NCI-H2029 (cell line): ENCODE measurements around the gene MEF2D.

Source experiments
- DNase-seq: peaks from one replicate; lab custom pipeline; 2025; lab: John Stamatoyannopoulos, UW

MEF2D gene

DNA sequence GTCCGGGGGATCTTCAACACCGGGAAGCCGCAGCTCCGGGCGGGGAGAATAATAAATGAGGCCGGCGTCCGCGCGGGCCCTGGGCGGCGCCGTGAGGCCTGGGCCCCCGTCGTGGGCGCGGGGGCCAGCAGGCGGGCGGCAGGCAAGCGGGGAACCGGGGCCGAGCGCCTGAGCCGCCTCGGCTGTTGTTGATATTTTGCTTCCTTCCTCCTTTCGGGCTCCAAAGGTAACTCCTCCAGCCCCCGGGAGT, at the start of gene MEF2D:
Gene MEF2D, minus strand, starts transcription at position 233 of the 250 bp plus-strand sequence. CDS start 17,483 bp downstream, outside the sequence.
- DNase-seq: no peak

DNA sequence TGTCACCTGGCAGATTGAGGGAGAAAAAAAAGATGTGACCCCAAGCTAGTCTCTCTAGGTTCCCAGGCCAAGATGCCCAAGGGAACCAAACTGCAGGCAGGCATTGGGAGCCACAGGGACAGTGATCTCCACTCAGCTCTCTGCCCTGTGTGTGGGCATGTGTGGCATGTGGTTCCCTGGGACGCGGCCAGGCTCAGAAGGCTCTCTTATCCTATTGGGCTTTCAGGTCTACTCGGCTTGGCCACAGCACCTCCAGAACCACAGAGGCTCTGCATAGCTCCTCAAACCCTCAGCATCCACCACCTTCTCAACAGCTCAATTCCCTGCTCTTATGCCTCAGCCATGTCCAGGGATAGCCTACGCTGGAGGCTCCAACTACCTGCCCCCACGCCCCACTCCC, 49.8 kb upstream of the MEF2D start:
- DNase-seq: no peak

DNA sequence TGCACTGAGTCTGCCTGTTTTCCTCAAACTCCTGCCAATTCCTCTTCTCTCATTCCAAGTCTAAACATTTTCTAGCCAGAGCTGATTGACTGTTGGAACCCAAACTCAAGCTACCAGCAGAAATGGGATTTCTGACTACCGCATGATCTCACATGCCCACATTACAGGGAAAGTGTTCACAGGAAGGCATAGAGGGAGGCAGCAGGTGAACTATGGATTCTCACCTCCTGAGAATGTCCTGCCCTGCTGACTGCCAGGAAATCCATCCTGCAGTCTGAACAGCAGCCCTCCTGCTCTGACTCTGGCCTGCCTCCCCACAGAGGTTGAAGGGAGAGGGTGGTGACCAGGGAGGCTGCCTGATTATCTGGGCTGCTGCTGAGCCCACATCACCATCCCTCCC, 49.3 kb upstream of the MEF2D start:
- no peak for DNase-seq

DNA sequence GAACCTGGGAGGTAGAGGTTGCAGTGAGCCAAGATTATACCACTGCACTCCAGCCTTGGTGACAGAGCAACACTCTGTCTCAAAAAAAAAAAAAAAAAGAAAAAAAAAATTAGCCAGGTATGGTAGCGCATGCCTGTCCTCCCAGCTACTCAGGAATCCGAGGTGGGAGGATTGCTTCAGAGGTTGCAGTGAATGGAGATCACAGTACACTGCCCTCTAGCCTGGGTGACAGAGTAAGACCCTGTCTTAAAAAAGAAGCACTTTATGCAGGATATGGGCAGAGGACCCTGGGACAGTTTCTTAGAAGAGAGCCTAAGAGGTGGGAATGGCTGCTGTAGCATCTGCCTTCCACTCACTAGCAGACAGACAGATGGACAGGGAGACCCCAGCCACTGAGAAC, 48.8 kb upstream of the MEF2D start:
- no peak for DNase-seq

DNA sequence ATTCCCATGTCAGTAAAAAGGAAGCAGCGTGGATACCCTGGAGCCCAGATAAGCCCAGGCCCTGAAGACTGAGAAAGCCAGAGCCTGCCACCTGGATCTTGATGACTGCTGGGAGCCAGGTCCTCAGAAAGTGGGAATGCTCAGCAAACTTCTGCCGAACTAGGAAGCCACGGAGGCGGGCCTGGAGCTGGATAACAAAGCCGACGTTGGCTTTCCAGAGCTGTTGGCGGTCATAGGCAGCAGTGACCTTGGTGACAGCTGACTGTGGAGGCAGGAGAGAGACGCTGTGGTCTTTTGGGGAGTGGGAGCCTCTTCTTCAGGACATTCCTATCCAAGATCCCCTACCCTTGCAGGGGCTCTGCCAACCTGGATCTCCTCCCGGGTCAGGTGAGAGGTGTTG, 47.4 kb upstream of the MEF2D start:
- DNase-seq: no peak

DNA sequence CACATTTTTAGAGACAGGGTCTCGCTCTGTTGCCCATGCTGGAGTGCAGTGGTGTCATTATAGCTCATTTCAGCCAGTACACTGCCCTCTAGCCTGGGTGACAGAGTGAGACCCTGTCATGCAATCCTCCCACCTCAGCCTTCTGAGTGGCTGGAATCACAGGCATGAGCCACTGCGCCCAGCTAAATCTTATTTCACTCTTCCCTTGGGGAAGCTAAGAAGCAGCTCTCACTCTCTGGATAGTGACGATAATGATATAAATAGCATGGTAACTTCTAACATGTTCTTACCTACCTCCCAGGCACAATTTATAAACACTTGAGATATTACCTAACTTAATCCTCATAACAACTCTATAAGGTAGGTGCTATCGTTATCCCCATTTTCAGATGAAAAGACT, 46.9 kb upstream of the MEF2D start:
- no peak for DNase-seq

DNA sequence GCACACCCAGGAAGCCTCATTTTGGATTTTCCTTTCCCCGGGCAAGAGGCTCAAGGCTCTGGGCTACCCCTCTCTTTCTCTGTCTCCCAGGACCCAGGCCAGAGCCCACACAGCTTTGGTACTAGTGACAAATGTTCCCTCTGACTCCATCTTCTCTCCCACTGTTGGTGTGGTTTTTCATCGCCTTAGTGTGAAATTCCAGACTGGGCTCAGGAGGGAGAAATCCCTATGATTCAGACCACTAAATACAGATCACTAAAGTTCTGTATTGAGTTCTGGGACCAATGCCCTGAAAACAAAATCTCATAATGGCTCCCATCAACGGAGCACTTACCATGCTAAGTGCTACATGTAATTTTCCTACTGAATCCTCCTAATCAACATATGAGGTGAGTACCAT, 45.7 kb upstream of the MEF2D start:
- DNase-seq: no peak

DNA sequence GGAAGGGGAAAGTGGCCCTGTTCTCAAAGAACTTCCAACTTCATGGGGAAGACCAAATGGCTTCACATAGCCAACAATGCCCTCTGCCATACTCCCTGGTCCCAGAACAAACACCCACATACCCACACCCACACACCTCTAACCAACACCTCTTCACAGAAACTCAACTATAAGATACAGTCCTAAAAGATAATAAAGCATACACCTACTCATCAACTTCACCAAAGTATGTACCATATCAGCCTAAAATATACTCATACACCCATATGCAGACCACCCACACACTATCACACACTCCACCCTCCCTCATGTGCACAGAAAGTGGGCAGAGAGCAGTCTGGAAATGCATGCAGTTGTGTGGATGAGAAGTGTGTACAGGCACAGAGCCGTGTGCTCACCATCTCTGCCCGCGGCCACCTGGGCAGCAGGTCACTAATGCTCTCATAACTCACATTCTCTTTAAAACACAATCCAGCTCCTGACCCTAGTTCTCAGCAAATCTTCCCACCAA, 44.1 kb upstream of the MEF2D start:
- DNase-seq: no peak

DNA sequence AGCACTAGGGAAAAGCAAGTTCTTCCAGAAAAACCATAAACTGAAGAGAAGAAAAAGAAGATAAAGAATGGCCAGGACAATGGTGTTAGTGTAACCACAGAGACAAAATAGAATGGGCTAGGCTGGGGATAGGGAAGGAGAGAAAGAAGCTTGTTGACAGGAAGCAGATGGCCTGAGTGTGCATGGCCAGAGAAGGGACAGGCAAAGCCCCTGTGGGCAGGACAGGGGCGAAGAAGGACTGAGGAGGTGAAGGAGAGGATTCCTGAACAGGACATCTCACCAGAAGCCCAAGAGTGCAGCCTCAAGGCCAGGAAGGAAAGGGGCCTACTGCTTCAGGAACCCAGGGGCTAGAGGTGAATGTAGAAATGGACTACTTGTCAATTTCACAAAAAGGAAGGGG, 42.5 kb upstream of the MEF2D start:
- DNase-seq: no peak

DNA sequence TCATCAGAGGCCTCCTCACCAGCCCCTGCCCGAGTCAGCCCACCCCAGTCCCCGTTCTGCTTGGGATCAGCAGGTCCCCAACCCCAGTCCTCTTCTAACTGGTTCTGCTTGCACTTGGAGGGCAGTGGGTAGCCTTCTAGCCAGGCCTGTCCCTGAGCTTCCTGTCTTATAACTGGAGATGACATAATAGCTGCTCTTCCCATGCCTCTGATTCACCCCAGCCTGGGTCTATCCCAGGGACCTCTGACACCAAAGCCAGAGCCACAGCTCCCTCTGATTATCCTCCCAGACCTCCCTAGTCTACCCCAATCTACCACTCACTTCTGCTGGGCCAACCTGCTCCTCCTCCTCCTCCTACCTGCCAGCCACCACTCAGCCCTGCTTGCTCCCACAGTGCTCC, 40.4 kb upstream of the MEF2D start:
- DNase-seq: no peak

DNA sequence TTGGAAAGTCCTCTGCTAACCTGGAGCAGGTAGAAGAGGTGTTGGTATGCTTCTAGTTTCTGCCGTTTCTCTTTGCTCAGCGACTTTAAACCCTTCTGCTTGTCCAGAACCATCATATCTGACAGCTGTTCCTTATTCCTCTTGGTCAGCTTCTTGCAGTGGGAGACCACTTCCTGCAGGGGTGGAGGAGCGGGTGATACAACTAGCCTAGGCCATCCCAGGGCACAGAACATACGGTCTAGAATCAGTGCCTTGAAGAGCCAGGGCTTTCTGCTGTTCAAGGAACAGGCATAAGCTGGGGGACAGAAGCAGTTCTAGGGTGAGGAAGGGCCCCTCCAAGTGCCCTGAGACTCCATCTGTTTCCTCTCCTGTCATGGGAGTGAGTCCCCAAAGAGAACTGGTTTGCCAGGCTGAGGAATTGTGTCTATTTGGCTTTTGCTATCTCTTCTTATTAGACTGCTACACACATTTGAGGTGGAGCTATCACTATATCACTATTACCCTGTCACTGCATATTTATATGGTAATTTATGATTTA, 39.3 kb upstream of the MEF2D start:
- no peak for DNase-seq

DNA sequence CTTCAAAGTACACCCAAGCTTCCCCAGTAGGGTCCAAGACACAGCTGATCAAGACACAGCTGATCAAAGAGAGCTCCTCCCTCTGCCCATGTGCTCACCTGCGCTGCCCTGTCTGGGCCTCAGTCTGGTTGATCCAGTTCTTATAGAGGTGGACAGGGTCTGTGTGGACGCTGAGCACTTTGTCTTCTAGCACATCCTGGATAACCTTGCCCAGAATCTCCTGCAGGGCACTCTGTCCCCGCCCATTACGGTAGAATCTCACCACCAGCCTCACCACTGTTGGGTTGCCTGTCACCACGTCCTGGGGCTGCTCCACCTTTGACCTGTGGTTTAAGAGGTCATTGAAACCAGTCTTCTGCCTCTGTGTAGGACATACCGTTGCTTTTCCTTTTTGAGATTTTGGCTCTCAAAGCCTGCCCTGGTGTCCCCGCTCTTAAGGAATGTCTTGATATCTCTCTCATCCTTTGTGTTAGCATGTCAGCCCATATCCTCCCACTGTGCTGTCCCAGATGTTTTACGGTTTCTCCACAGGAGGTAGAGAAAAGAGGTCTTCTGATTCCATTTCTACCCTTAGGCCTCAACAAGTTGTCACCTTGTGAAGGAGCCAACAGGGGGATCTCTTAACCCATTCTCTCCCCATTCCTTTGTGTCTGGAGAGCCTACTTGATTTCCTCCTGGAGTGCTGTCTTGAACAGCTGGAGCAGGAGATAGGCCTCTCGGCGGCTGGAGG, 38.3 kb upstream of the MEF2D start:
- no peak for DNase-seq

DNA sequence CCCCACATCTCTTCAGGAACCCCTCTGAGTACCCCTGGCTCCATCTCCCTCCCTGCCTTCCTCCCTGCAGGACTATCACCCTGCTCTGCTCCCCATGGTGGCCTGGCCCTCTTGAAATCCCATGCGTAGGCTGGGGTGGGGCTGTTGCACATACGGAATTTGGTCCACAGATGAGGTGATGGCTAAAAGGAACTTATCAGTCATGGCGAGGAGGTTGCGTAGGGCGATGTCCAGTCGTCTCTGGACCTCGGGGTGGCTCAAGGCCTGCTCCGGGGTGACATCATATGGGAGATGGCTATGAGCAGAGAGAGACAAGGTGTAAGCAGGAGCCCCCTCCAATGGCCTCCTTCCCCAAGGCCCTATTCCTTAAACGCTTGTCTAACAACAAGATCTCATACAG, 36.5 kb upstream of the MEF2D start:
- no peak for DNase-seq

DNA sequence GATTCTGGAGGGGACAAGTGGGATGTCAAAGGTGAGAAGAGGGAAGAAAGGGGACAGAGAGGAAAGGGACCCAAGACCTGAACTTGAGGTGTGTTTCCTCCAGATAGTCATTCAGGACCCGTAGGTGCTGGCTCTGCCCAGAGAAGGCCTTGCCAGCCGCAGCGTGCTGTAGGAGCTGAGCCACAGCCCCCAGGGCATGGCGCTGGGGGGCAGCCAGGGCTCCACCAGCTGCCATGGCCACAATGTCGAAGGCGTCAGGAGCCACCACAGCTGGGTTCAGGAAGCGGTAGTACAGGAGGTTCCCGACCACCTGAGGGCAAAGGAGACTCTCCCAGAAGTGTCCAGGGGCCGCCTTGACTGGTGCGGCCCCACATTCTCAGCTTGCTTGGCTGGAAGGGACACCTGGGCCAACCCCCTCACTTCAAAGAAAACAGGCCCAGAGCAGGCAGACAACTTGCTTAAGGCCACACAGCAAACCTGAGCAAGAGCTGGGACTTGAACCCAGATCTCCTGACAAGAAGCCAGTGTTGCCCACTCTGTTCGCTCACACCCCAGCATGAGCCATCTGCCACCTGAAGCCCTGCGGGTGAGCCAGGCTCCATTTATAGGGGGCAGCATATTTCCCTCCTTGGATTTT, 34.0 kb upstream of the MEF2D start:
- no peak for DNase-seq

DNA sequence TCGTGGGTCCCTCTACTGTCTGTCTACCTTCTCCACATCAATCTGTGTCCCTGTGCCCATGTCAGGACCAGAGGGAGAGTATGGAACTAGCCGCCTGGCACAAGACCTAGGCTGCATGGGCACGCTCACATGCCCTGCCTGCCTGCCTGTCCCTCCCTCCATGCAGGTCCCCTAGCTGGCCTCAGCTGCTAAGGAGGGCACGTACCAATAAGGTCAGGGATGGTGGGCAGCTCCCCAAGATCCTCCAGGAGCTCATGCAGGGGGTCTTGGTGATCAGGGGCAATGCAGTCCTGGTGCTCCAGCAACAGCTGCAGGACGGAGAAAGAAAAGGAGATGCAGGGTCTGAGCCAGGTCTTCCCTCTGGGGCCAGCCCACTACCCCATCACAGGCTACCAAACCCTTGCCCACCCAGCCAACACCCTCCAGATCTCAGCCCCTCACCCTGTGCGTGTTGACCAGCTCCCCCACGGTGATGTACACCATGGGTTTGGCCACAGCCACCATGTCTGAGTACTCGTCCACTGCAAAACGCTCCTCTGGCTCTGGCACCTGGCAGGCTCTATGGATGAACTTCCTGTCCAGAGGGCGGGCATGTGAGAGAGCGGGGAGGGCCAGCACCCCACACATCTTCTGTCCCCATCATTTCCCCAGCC, 33.1 kb upstream of the MEF2D start:
- DNase-seq: no peak

DNA sequence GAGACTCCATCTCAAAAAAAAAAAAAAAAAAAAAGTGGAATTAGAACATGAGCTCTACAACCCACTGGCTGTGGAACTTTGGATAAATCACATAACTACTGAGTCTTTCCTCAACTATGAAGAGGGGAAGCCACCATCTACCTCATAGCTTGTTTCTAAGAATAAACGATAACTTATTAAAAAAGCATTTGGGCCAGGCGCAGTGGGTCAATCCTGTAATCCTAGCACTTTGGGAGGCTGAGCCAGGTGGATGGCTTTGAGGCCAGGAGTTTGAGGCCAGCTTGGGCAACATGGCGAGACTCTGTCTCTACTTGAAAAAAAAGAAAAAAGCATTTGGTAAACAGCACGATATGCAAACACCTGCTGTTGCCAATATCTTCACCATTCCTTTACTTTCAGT, 31.8 kb upstream of the MEF2D start:
- DNase-seq: no peak

DNA sequence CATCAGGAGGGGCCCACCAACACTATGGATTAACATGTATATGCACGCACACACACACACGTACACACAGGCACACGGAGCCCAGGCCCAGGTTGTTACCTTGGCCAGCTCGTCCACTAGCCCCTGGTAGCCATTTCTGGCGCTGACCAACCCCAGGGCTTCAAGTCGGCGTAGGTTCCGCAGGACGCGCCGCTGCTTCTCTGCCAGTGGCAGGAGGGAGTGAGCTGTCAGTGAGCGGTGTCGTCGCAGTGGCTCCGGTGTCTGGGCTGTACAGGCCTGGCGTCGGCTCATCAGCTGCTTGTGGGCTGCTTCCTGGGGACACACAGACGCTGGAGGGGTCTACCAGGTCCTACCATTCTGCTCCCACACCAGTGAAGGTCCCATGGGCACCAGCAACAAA, 29.4 kb upstream of the MEF2D start:
- no peak for DNase-seq

DNA sequence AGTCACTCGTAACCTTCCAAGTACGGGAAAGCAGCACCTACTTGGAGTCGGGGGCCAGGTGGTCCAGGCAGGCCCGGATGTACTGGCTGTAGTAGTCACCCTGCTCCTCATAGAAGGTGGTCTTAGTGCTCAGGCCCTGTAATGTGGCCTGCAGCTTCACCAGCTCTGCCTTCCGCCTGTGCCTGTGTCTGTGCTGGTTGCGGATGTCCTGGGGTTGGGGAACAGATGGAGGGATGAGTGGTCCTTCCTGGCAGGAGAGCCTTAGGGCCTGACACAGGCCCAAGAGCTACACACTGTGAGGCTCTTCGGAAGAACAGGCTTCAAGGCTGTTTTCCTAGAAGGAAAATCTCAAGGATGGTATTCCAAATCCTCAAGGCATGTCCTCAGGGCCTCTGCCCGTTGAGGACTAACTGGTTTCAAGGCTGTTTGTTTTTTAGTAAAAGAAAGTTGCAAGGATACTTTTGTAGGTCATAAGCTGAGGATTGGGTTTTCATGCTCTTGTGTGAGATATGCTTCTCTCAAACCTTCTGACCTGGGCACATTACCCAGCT, 28.4 kb upstream of the MEF2D start:
- no peak for DNase-seq

DNA sequence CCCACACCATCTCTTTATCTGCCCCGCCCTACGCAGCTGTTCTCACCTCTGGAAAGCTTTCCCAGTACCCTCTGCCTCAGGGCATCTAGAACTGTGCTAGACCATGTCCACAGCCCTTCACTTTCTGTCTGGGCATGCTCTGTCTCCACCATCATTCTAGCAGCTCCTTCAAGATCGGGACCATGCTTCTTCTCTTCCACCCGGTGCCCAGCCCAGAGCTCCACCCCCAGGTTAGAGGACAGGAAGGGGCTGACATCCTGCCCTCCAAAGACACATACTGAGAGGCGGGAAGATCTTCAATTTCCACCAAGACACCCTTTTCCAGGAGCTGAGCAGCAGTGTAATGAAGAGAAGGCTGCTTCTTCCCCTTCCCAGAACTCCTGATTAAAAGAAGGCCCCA, 27.7 kb upstream of the MEF2D start:
- no peak for DNase-seq

DNA sequence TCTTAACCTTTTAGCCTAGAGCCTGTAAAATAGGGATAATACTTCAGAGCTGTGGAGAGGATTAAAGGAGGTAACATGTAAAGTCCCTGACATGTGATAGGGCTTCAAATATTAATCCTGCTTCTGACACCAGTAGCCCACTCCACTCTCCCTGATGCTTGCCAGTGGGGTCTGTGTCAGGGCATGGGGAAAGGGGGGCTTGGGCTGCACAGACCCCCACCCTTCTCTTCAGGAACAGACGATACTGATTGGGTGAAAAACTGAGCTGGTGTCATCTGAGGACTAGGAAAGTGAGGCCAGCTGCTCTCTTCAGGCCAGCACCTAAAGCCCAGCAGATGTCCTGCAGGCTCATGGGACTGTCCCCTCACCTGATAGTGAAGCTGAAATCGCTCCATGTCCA, 27.0 kb upstream of the MEF2D start:
- DNase-seq: no peak

DNA sequence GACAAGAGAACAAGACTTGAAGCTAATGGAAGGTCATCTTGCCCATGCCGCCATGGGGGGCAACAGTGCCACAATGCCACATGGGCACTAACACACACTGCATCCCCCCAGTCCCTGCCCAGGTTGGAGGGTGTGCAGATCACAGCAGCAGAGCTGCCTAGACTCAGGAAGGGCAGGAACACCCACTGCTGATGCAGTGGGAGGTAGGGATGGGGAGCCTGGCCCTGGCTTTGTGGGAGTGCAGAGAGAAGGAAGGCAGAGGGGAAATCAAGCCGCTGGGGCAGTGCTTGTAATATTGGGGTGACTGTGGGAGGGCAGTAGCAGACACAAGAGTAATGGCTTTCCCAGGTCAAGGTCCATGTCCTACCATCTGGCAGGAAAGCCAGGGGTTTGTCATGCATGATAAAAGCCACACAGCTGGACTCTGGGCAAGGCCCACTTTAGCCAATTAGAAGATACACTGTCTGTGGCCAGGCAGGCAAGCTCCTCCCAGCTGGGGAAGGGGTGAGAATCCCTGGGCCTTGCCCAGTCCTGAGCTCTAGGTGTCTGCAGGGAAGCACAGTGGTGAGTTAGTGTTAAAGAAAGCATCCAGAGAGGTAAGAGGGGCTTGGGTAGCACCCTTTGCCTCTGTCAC, 25.4 kb upstream of the MEF2D start:
- DNase-seq: no peak

DNA sequence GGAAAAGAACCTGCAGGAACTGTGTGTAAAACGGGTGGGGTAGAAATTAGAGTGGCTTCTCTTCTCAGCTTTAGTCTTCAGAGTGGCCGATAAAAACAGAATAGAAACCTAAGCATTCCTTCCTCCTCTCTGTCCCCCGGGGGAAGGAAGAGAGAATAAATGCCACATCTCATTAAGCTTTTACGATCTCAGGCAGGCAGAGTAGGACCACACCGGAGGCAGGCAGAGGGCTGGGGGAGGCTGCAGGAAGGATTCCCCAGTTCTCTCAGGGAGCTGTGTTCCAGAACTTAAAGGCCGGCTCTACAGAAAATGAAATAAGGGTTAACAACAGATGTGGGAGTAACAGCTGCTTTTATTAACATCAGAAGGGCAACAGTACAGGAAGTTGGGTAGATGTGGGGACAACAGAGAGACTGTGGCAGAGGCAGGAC, 24.5 kb upstream of the MEF2D start:
- no peak for DNase-seq

DNA sequence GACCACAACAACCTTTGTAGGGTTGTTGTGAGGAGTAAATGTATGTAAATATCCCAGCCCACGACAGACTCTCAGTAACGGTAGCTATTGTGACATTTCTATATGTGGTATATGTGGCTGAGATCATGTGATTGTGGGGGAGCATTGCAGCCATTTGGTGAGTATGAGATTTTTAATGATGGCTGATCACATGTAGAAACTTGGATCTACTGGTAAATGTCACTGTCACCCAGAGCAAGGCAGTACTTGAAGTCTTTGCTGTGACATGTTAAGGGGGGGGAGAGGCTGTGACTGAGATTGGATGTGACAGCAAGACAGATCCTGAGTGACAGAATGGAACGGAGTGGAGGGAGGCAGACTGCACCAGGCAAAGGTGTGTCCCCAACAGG, 23.9 kb upstream of the MEF2D start:
- DNase-seq: no peak
